ENCODE data around the gene PREX1.

The PREX1 gene

GRCh38 chr20:48698507-48699267 lies 129.1 kb downstream of the PREX1 start:
- peaks cover 53% of the 10 kb centered on the region for H3K36me3 Mint-ChIP-seq (ENCODE audit: insufficient read depth)

DNA sequence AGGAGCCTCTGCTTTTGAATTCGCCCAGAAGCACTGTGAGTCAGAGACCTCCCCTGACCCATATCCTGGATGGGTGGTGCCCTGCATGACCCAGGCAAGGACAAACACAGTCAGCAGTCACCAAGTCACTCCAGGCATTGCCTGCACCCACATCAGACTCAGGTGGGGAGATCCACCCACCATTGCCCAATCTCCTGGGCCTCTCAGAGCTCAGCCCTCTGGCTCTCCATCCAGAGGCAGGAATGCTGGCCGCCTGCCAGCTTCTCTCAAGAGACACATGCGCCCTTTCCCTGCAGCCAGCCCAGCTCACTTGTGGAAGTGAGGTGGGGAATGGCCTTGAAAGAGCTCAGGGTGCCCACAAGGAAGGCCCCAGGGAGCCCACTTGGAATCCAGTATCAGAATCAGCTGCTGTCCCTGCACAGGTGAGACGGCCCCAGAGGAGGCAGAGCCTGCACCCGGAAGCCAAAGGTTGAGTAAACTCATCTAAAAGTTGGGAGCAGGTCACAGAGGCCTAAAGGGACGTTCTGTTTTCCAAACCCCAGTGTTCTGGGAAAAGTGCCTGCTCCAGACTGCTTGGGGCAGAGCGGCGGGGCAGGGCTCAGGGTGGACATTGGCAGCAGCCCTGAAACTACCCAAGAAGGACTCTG lies 129.8 kb downstream of the PREX1 start:
- H3K27ac Mint-ChIP-seq (ENCODE audit: low read depth) = peak overlapping the region; percentile 70

More at GRCh38 chr20:48698507-48699267, 129.1 kb downstream of the PREX1 start:
- Mint-ChIP-seq H3K4me3 (no peak overlapping the region), H3K27ac (ENCODE audit: low read depth) (peak overlapping the region; percentile 70), H3K4me1 (peaks cover 48% of the 10 kb centered on the region), H3K9me3 (no peaks in the 10 kb centered on the region), H3K27me3 (no peaks in the 10 kb centered on the region)
- DNase-seq (ENCODE audit: low spot score in 2 of 2) (no peak), ATAC-seq (replicated peaks; ENCODE audit: extremely low read depth, poor library complexity, severe bottlenecking) (no peak)

DNA sequence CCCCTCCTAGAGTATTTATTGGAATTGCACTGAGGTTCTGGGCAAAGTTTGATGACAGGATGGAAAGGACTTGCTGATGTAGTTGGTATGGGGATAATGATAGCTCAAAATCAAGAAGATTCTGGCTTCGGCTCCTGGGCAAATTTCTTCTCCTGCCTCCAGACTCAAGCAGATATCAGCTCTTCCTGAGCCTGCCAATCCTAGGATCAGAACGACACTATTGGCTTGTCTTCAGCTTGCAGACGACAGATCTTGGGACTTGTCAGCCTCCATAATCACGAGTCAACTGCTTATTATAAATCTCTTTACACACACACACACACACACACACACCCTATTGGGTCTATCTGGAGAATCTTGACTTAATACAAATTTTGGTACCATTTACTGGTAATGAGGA lies 131.1 kb downstream of the PREX1 start:
- Mint-ChIP-seq H3K36me3 (ENCODE audit: insufficient read depth) (peaks cover 52% of the 10 kb centered on the region), H3K27ac (ENCODE audit: low read depth) (peak overlapping the region; percentile 4), H3K4me1 (peaks cover 53% of the 10 kb centered on the region), H3K27me3 (no peaks in the 10 kb centered on the region), H3K9me3 (no peaks in the 10 kb centered on the region), H3K4me3 (no peak overlapping the region)
- no peak for ATAC-seq (replicated peaks; ENCODE audit: extremely low read depth, poor library complexity, severe bottlenecking)
- DNase-seq (ENCODE audit: low spot score in 2 of 2) = no peak

More for the DNA sequence above, 129.8 kb downstream of the PREX1 start:
- ATAC-seq (replicated peaks; ENCODE audit: extremely low read depth, poor library complexity, severe bottlenecking) (no peak), DNase-seq (ENCODE audit: low spot score in 2 of 2) (no peak)
- no peaks in the 10 kb centered on the region for H3K27me3 Mint-ChIP-seq
- H3K4me1 Mint-ChIP-seq = peaks cover 51% of the 10 kb centered on the region
- no peak overlapping the region for H3K4me3 Mint-ChIP-seq
- H3K9me3 Mint-ChIP-seq = no peaks in the 10 kb centered on the region
- peaks cover 51% of the 10 kb centered on the region for H3K36me3 Mint-ChIP-seq (ENCODE audit: insufficient read depth)

DNA sequence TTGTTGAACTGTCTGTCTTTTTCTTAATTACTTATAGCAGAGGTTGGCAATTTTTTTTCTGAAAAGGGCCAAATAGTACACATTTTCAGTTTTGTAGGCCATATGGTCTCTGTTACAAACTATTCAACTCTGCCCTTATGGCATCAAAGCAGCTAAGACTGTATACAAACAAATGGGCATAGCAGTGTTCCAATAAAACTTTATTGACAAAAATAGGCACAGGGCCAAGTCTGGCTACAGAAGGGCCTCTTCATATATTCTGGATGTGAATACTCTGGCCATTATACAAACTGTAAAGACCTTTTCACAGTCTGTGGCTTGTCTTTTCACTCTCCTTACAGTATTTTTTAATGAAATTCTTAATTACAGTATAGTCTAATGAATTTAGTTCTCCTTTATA lies 132.1 kb downstream of the PREX1 start:
- Mint-ChIP-seq H3K36me3 (ENCODE audit: insufficient read depth) (peaks cover 54% of the 10 kb centered on the region), H3K4me1 (peaks cover 58% of the 10 kb centered on the region), H3K9me3 (no peaks in the 10 kb centered on the region), H3K27me3 (no peaks in the 10 kb centered on the region), H3K27ac (ENCODE audit: low read depth) (no peak overlapping the region), H3K4me3 (no peak overlapping the region)
- ATAC-seq (replicated peaks; ENCODE audit: extremely low read depth, poor library complexity, severe bottlenecking) (no peak), DNase-seq (ENCODE audit: low spot score in 2 of 2) (no peak)

DNA sequence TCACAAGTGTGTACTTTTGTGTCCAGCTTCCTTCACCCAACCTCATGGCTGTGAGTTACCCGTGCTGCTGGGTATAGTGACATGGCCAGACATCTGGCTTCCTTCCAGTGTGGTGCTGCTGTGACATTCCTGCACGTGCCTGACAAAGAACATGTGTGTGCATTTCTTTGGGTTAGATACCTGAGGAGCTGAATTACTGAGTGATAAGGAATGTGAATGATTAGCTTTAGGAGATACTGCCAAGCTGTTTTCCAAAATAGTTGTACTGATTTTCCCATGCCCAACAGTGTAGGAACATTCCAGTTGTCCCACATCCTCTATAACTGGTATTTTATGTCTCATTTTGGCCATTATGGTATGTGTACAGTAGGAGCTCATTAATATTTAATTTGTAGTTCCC lies 132.5 kb downstream of the PREX1 start:
- ATAC-seq (replicated peaks; ENCODE audit: extremely low read depth, poor library complexity, severe bottlenecking) (no peak), DNase-seq (ENCODE audit: low spot score in 2 of 2) (no peak)
- Mint-ChIP-seq H3K27ac (ENCODE audit: low read depth) (no peak overlapping the region), H3K4me1 (peaks cover 60% of the 10 kb centered on the region), H3K4me3 (no peak overlapping the region), H3K9me3 (no peaks in the 10 kb centered on the region), H3K36me3 (ENCODE audit: insufficient read depth) (peaks cover 52% of the 10 kb centered on the region), H3K27me3 (no peaks in the 10 kb centered on the region)

GRCh38 chr20:48694381-48694865 lies 133.4 kb downstream of the PREX1 start:
- no peaks in the 10 kb centered on the region for H3K27me3 Mint-ChIP-seq
- DNase-seq (ENCODE audit: low spot score in 2 of 2) = no peak
- H3K4me1 Mint-ChIP-seq = peaks cover 60% of the 10 kb centered on the region
- H3K36me3 Mint-ChIP-seq (ENCODE audit: insufficient read depth) = peaks cover 56% of the 10 kb centered on the region
- no peaks in the 10 kb centered on the region for H3K9me3 Mint-ChIP-seq
- no peak for ATAC-seq (replicated peaks; ENCODE audit: extremely low read depth, poor library complexity, severe bottlenecking)
- H3K4me3 Mint-ChIP-seq = no peak overlapping the region
- peak overlapping the region; percentile 53 for H3K27ac Mint-ChIP-seq (ENCODE audit: low read depth)

DNA sequence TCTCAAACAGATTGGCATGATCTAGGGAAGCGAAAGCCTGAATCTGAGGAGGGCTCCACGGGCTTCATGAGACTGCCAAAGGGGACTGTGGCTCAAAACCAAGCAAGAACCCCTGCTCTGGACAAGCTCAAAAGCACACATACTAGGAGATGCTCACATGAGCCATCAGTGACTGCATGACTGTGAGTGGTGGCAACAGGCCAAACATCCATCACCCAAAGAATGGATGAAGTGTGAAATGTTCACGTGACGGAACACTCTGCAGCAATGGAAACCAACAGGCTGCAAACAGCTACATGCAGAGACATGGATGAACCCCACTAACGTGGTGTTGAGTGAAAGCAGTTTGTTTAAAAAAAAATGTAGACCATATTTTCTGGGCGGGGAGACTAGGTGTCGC lies 136.3 kb downstream of the PREX1 start:
- ATAC-seq (replicated peaks; ENCODE audit: extremely low read depth, poor library complexity, severe bottlenecking) (no peak), DNase-seq (ENCODE audit: low spot score in 2 of 2) (no peak)
- no peak overlapping the region for H3K27ac Mint-ChIP-seq (ENCODE audit: low read depth)

DNA sequence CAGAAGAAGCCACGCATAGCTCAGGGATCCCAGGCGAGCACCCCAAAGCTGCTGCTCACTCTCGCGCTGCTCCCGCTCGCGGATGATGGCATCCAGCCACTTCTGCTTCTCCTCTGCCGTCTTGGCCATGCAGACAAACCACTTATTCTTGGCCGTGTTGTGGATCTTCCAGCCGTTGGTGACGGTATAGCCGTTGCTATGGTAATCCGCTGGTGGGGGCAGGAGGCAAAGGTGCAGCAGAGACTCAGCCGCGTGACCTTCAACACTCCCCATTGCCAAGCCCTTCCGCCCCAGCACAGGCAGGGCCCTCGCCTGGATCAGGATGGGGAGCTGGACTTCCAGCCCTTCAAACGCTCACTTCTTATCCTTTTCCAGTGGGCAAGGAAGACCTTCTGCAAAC lies 136.9 kb downstream of the PREX1 start:
- Mint-ChIP-seq H3K27me3 (no peaks in the 10 kb centered on the region), H3K4me1 (peaks cover 61% of the 10 kb centered on the region), H3K27ac (ENCODE audit: low read depth) (peak overlapping the region; percentile 25), H3K4me3 (peak overlapping the region; percentile 16), H3K9me3 (no peaks in the 10 kb centered on the region), H3K36me3 (ENCODE audit: insufficient read depth) (peaks cover 53% of the 10 kb centered on the region)
- ATAC-seq (replicated peaks; ENCODE audit: extremely low read depth, poor library complexity, severe bottlenecking) = no peak
- no peak for DNase-seq (ENCODE audit: low spot score in 2 of 2)

More for the DNA sequence above, 136.3 kb downstream of the PREX1 start:
- peaks cover 66% of the 10 kb centered on the region for H3K4me1 Mint-ChIP-seq
- H3K27me3 Mint-ChIP-seq = no peaks in the 10 kb centered on the region
- H3K4me3 Mint-ChIP-seq = peak overlapping the region; percentile 16
- peaks cover 55% of the 10 kb centered on the region for H3K36me3 Mint-ChIP-seq (ENCODE audit: insufficient read depth)
- H3K9me3 Mint-ChIP-seq = no peaks in the 10 kb centered on the region

GRCh38 chr20:48689874-48690571 lies 137.8 kb downstream of the PREX1 start:
- Mint-ChIP-seq H3K4me1 (peaks cover 64% of the 10 kb centered on the region), H3K27ac (ENCODE audit: low read depth) (peak overlapping the region; percentile 67), H3K9me3 (no peaks in the 10 kb centered on the region), H3K36me3 (ENCODE audit: insufficient read depth) (peaks cover 52% of the 10 kb centered on the region), H3K27me3 (no peaks in the 10 kb centered on the region), H3K4me3 (peak overlapping the region; percentile 33)
- no peak for DNase-seq (ENCODE audit: low spot score in 2 of 2)
- no peak for ATAC-seq (replicated peaks; ENCODE audit: extremely low read depth, poor library complexity, severe bottlenecking)

GRCh38 chr20:48689388-48689787 lies 138.4 kb downstream of the PREX1 start:
- peak overlapping the region; percentile 33 for H3K4me3 Mint-ChIP-seq
- peaks cover 64% of the 10 kb centered on the region for H3K4me1 Mint-ChIP-seq
- peaks cover 50% of the 10 kb centered on the region for H3K36me3 Mint-ChIP-seq (ENCODE audit: insufficient read depth)
- H3K27ac Mint-ChIP-seq (ENCODE audit: low read depth) = peak overlapping the region; percentile 67
- no peaks in the 10 kb centered on the region for H3K9me3 Mint-ChIP-seq
- DNase-seq (ENCODE audit: low spot score in 2 of 2) (peak in 1 of 2 donors; percentile 12), ATAC-seq (replicated peaks; ENCODE audit: extremely low read depth, poor library complexity, severe bottlenecking) (peak; percentile 53)
- no peaks in the 10 kb centered on the region for H3K27me3 Mint-ChIP-seq

- H3K4me1 Mint-ChIP-seq = peaks cover 65% of the 10 kb centered on the region
- DNase-seq (ENCODE audit: low spot score in 2 of 2) = no peak
- H3K4me3 Mint-ChIP-seq = no peak overlapping the region
- H3K27me3 Mint-ChIP-seq = no peaks in the 10 kb centered on the region
- ATAC-seq (replicated peaks; ENCODE audit: extremely low read depth, poor library complexity, severe bottlenecking) = no peak
- no peaks in the 10 kb centered on the region for H3K9me3 Mint-ChIP-seq
- H3K36me3 Mint-ChIP-seq (ENCODE audit: insufficient read depth) = peaks cover 52% of the 10 kb centered on the region
- no peak overlapping the region for H3K27ac Mint-ChIP-seq (ENCODE audit: low read depth)
These were observed 139.2 kb downstream of the PREX1 start for GRCh38 chr20:48688579-48688978.

DNA sequence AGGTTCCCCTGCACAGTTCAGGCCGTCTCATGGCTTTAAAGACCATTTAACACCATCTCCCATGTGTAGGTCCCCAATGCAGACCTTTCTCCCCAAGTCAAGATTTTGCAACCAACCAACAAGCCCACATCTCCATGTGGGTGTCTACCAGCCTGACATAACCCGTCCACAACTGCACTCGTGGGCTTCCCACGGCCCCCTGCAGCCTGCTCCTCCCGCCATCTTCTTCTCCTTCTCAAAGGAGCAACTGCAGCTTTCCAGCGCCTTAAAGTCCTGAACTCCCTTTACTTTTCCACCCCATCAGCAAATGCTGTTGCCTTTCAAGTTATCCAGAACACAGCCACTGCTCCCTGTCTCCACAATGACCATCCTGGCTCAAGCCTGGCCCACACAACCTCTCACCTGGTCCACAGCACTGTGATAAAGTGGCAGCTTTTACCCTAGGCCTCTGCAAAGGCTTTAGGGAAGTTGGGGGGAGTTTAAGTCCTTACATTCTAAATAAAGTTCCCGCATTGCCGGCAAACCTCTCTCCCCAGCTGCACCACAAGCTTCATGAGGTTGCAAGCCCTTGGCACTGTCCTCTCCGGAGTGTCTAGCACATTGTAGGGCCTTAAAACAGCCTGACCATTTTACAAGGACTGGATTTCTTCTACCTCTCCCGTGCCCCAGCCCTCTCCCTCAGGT lies 140.5 kb downstream of the PREX1 start:
- no peak for DNase-seq (ENCODE audit: low spot score in 2 of 2)
- H3K27me3 Mint-ChIP-seq = no peaks in the 10 kb centered on the region
- peak overlapping the region; percentile 57 for H3K27ac Mint-ChIP-seq (ENCODE audit: low read depth)
- no peak overlapping the region for H3K4me3 Mint-ChIP-seq
- H3K4me1 Mint-ChIP-seq = peaks cover 57% of the 10 kb centered on the region
- ATAC-seq (replicated peaks; ENCODE audit: extremely low read depth, poor library complexity, severe bottlenecking) = no peak
- H3K9me3 Mint-ChIP-seq = no peaks in the 10 kb centered on the region
- H3K36me3 Mint-ChIP-seq (ENCODE audit: insufficient read depth) = peaks cover 49% of the 10 kb centered on the region
